ENCODE data around the gene ZFTA. TPM values are rescaled to one million over a fixed set of nuclear protein-coding genes. Genes with fewer than 3 reads are reported as not detected.

Gene ZFTA
- total RNA-seq, 1 donor from 2014 or later: 90.3 TPM

GRCh38 chr11:63749624-63750023 is 19.0 kb downstream of the ZFTA start:
- no peak for DNase-seq

- DNase-seq: no peak
These were observed 21.6 kb downstream of the ZFTA start for GRCh38 chr11:63747011-63747410.

- no peak for DNase-seq
These were observed 23.0 kb downstream of the ZFTA start for GRCh38 chr11:63745304-63746170.

GRCh38 chr11:63738720-63739360 is 29.7 kb downstream of the ZFTA start:
- no peak for DNase-seq

GRCh38 chr11:63737718-63738117 is 30.9 kb downstream of the ZFTA start:
- no peak for DNase-seq

GRCh38 chr11:63736864-63737263 is 31.7 kb downstream of the ZFTA start:
- DNase-seq: no peak

GRCh38 chr11:63729326-63729725 is 39.2 kb downstream of the ZFTA start:
- no peak for DNase-seq

GRCh38 chr11:63720611-63721010 is 48.0 kb downstream of the ZFTA start:
- DNase-seq: no peak

- DNase-seq: no peak
These were observed 48.6 kb downstream of the ZFTA start for GRCh38 chr11:63719987-63720386.

GRCh38 chr11:63719001-63719400 is 49.6 kb downstream of the ZFTA start:
- no peak for DNase-seq

Small RNA genes within 50 kb of the gene (small RNA-seq; reads per million reads assigned to genes)
- not detected for gene RN7SL596P

Other genes starting within 250 kb of the ZFTA start
- 2.3 TPM for gene PLAAT4, start 232.0 kb downstream of the ZFTA start, total RNA-seq
- gene PLAAT2, start 205.4 kb downstream of the ZFTA start, total RNA-seq: not detected
- 4.7 TPM for gene PLAAT3, start 154.3 kb downstream of the ZFTA start, total RNA-seq
- 26.0 TPM for gene ATL3, start 97.4 kb downstream of the ZFTA start, total RNA-seq
- 207 TPM for gene RTN3, start 87.3 kb downstream of the ZFTA start, total RNA-seq
- 12.2 TPM for gene SPINDOC, start 44.7 kb upstream of the ZFTA start, total RNA-seq
- gene MARK2, start 70.3 kb upstream of the ZFTA start, total RNA-seq: 10.8 TPM
- 9.5 TPM for gene RCOR2, start 148.4 kb upstream of the ZFTA start, total RNA-seq
- 9.8 TPM for gene NAA40, start 170.2 kb upstream of the ZFTA start, total RNA-seq
- gene COX8A, start 205.8 kb upstream of the ZFTA start, total RNA-seq: 190 TPM
- 25.3 TPM for gene OTUB1, start 217.7 kb upstream of the ZFTA start, total RNA-seq